Omental fat pad (tissue), 4 donors: ENCODE results near the gene MYLK2. TPM values are rescaled to one million over a fixed set of nuclear protein-coding genes. Genes with fewer than 3 reads are reported as not detected.

Source experiments
- ATAC-seq: fragments of 150-250 bp; one replicate; pipeline ENCODE4 v1.9.1; 2016; ENCODE audit warnings: mild to moderate bottlenecking, moderate library complexity; ENCODE audit not compliant: low FRiP score
- DNase-seq: peaks from one replicate; pipeline ENCODE4 v3.0.0-alpha.2; 2019; ENCODE audit warnings: low spot score
- CTCF ChIP-seq, 3 donors: fragments of 450-650 bp; IDR thresholded peaks; one replicate each; pipeline ENCODE4 v1.5.1; 2016 to 2017; ENCODE audit warnings: antibody characterized with exemption in 3 of 3, mild to moderate bottlenecking in 3 of 3, moderate library complexity in 2 of 3
- total RNA-seq, 4 donors: library from RNA; depleted of rRNA; stranded (reverse); fragments of >200 nt; gene quantifications; one replicate each; pipeline ENCODE4 v1.1.0, GENCODE V29; 2016

MYLK2 gene
- total RNA-seq, 4 donors from 2014 or later = 0.12 TPM; not detected in 3

GRCh38 chr20:31785089-31785488 lies 34.1 kb upstream of the MYLK2 start:
- DNase-seq (no peak), ATAC-seq (no peak)
- TF ChIP-seq CTCF (IDR thresholded peaks at IDR 0.05) = no peak

GRCh38 chr20:31788578-31788977 lies 30.6 kb upstream of the MYLK2 start:
- no peak for TF ChIP-seq CTCF (IDR thresholded peaks at IDR 0.05)
- ATAC-seq = no peak

DNA sequence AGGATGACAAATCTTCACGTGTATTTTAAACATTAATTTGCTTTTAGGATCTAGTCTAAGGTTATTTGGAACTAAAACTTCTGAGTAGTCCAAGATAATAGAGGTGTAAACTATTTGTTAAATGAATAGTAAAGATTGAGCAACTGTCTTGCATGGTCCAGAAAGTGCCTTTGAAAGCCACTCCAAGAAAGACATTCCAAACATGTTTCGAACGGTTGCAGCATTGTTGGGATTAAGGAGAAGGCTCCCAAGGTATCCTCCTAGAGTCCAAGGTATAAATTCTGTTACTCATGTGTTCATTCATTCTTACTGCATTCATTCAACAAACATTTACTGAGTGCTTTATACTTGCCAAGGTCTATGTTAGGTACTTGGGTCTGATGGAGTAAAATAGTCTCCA lies 28.8 kb upstream of the MYLK2 start:
- DNase-seq (no peak), ATAC-seq (no peak)
- no peak for TF ChIP-seq CTCF (IDR thresholded peaks at IDR 0.05)

More at GRCh38 chr20:31788578-31788977, 30.6 kb upstream of the MYLK2 start:
- no peak for DNase-seq

- TF ChIP-seq CTCF (IDR thresholded peaks at IDR 0.05) = no peak
- DNase-seq = no peak
- no peak for ATAC-seq
Observed at GRCh38 chr20:31797364-31797763, 21.8 kb upstream of the MYLK2 start.

GRCh38 chr20:31801508-31801907 lies 17.6 kb upstream of the MYLK2 start:
- DNase-seq = no peak
- TF ChIP-seq CTCF (IDR thresholded peaks at IDR 0.05) = no peak
- no peak for ATAC-seq

GRCh38 chr20:31803552-31804291 lies 15.4 kb upstream of the MYLK2 start:
- no peak for TF ChIP-seq CTCF (IDR thresholded peaks at IDR 0.05)
- DNase-seq (no peak), ATAC-seq (no peak)
